ENCODE measurements around the gene ARPC4.

GRCh38 chr3:9817436-9817835, 24.6 kb downstream of the ARPC4 start:
- TF ChIP-seq CTCF (IDR thresholded peaks at IDR 0.05; ENCODE audit: low read depth, low read length) = no peak
- TF ChIP-seq EZH2phosphoT487 (IDR thresholded peaks at IDR 0.05; ENCODE audit: low read depth) = no peak

Data from OCI-LY3 (cell line).